Breast epithelium (tissue), 4 donors: ENCODE results near the gene BCL3. TPM values are rescaled to one million over a fixed set of nuclear protein-coding genes. Genes with fewer than 3 reads are reported as not detected.

Source experiments
- DNase-seq, 2 donors: peaks; one replicate each; pipeline ENCODE4 v3.0.0-alpha.2; 2019; ENCODE audit warnings: low spot score in 2 of 2
- H3K27ac ChIP-seq, 2 donors: fragments of 200-600 bp; sonication (generic) in 1 of 2; one replicate each; pipeline ENCODE4 v1.5.1; 2016 to 2019; ENCODE audit warnings: mild to moderate bottlenecking in 1 of 2
- H3K27me3 ChIP-seq, 2 donors: fragments of 200-600 bp; sonication (generic) in 1 of 2; one replicate each; pipeline versions ENCODE4 v1.5.1 to v1.6.0; 2017 to 2019; ENCODE audit warnings: control low read depth in 1 of 2, mild to moderate bottlenecking in 1 of 2
- H3K36me3 ChIP-seq: fragments of 200-600 bp; one replicate; pipeline ENCODE4 v1.5.1; 2019
- H3K4me1 ChIP-seq, 2 donors: fragments of 200-600 bp; sonication (generic); one replicate each; pipeline ENCODE4 v1.5.1; 2016 to 2019; ENCODE audit warnings: control low read depth in 1 of 2
- H3K4me3 ChIP-seq, 3 donors: fragments of 200-600 bp; sonication (generic); 1 replicate in 2 of 3; 2 replicates in 1 of 3; pipeline ENCODE4 v1.5.1; 2016 to 2019; ENCODE audit warnings: mild to moderate bottlenecking in 3 of 3, moderate library complexity in 2 of 3
- H3K9me3 ChIP-seq, 2 donors: fragments of 200-600 bp; sonication (generic) in 1 of 2; one replicate each; pipeline ENCODE4 v1.5.1; 2016 to 2019; ENCODE audit warnings: control low read depth in 1 of 2
- CTCF ChIP-seq, 3 donors: fragments of 450-650 bp; IDR thresholded peaks; one replicate each; pipeline ENCODE4 v1.5.1; 2016 to 2017; ENCODE audit warnings: antibody characterized with exemption in 3 of 3, mild to moderate bottlenecking in 3 of 3, moderate library complexity in 3 of 3
- POLR2A ChIP-seq: fragments of 450-650 bp; IDR thresholded peaks from one replicate; pipeline ENCODE4 v1.6.1; 2016; ENCODE audit warnings: antibody characterized with exemption, mild to moderate bottlenecking, moderate library complexity
- POLR2AphosphoS5 ChIP-seq, 3 donors: sonication (generic); formaldehyde crosslinking; IDR thresholded peaks; one replicate each; pipeline ENCODE4 v1.6.1; 2017; ENCODE audit warnings: antibody characterized with exemption in 3 of 3
- intact Hi-C: fragments of 100-400 bp; cut with DNase I; formaldehyde crosslinking; loops from one replicate; pipeline ENCODE4 v1.15.1; 2023; ENCODE audit warnings: low total_unique reads
- total RNA-seq, 3 donors: library from RNA; depleted of rRNA; stranded (reverse); fragments of >200 nt; gene quantifications; one replicate each; pipeline ENCODE4 v1.1.0, GENCODE V29; 2016

The BCL3 gene
- total RNA-seq: 10 to 100 TPM in 2 of 3 donors, 1 to 10 TPM in 1; 4.3 to 37.6 (median 34.4) TPM

DNA sequence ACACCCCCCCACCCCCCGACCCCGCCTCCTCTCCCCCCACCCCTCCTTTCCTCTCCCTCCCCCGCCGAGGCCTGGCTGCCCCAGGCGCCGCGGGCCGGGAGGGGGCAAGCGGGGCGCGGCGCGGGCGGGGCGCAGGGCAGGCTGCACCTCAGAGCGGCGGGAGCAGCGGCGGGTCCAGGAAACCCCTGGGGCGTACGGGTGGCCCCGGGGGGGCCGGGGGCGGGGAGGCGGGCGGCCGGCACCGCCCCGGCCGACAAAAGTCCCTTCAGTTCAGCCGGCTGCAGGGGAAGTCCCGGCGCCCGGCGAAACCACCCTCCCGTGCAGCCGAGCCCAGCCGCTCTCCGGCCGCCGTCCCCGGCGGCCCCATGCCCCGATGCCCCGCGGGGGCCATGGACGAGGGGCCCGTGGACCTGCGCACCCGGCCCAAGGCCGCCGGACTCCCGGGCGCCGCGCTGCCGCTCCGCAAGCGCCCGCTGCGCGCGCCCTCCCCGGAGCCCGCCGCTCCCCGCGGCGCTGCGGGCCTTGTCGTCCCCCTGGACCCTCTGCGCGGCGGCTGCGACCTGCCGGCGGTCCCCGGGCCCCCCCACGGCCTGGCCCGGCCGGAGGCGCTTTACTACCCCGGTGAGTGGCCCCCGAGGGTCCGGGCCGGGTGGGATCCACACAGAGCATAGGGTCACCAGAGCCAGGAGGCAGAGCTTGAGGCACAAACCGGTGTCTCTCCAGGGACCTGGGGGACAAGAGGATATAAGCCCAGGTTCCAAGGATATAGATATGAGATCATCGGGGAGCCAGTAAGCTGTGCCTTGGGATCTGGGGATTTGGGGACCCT, at the start of gene BCL3:
Gene BCL3, plus strand, starts transcription at position 283 of the 829 bp plus-strand sequence. Its CDS starts 83 bp downstream, at position 366.
- no peaks in the 10 kb centered on the region for H3K36me3 ChIP-seq
- intact Hi-C loops: no loop called here
- peak within 1 kb of the TSS; percentile 91 to 96 for H3K27ac ChIP-seq
- H3K4me3 ChIP-seq: peak within 1 kb of the TSS; percentile 76 to 95 (median 76)
- no peaks in the 10 kb centered on the region for H3K9me3 ChIP-seq
- H3K27me3 ChIP-seq: no peaks in the 10 kb centered on the region
- DNase-seq: peak; percentile 48 to 68
- no peak for TF ChIP-seq POLR2A
- peaks cover 11 to 18% of the 10 kb centered on the region in 2 donors for H3K4me1 ChIP-seq

DNA sequence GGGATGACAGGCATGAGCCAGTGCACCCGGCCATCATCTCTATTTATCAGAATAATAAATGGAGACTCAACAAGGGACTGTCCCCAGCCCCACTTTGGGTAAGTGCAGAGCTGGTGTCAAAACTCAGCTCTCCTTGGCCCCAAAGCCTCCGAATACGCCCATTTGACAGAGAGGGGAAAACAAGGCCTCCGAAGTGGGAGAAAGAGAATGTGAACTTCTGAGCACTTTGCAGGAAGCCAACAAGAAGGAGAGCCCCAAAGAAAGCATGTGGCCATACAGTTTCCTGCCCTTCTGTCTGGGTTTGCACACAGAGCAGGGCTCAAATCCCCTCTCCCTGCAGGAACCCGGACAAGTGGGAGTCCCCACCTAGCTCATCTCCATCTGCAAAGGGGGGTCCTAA, 48.0 kb upstream of the BCL3 start:
- Histone ChIP-seq H3K4me3 (no peak overlapping the region), H3K36me3 (no peaks in the 10 kb centered on the region), H3K27me3 (no peaks in the 10 kb centered on the region), H3K27ac (no peak overlapping the region), H3K4me1 (no peaks in the 10 kb centered on the region), H3K9me3 (no peaks in the 10 kb centered on the region)
- intact Hi-C loops: no loop called here
- TF ChIP-seq POLR2A (no peak), CTCF (IDR thresholded peaks at IDR 0.05) (no peak), POLR2AphosphoS5 (IDR thresholded peaks at IDR 0.05) (no peak)
- DNase-seq: no peak

DNA sequence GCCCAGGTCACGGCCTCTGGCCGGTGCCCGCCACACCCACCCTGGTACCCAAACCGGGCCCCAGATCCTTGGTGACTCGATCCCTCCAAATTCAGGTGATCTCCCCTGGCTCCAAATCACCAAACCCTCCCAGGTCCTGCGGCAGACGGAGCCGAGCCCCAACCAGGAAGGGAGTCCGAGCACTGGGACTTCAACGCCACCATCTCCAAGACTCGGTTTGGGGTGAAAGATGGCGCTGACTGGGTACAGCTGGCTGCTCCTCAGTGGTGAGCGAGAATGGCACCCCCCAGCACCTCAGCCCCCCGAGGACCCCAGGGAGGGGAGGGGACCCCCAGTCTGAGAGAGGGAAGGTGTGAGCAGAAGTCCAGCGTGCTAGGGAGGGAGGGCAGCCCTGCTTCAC, 47.3 kb upstream of the BCL3 start:
- intact Hi-C loops: no loop called here
- TF ChIP-seq CTCF (IDR thresholded peaks at IDR 0.05): no peak
- TF ChIP-seq POLR2AphosphoS5 (IDR thresholded peaks at IDR 0.05): no peak
- TF ChIP-seq POLR2A: no peak
- Histone ChIP-seq H3K27ac (no peak overlapping the region), H3K4me3 (no peak overlapping the region), H3K27me3 (no peaks in the 10 kb centered on the region), H3K4me1 (no peaks in the 10 kb centered on the region), H3K9me3 (no peaks in the 10 kb centered on the region), H3K36me3 (no peaks in the 10 kb centered on the region)
- DNase-seq: no peak

DNA sequence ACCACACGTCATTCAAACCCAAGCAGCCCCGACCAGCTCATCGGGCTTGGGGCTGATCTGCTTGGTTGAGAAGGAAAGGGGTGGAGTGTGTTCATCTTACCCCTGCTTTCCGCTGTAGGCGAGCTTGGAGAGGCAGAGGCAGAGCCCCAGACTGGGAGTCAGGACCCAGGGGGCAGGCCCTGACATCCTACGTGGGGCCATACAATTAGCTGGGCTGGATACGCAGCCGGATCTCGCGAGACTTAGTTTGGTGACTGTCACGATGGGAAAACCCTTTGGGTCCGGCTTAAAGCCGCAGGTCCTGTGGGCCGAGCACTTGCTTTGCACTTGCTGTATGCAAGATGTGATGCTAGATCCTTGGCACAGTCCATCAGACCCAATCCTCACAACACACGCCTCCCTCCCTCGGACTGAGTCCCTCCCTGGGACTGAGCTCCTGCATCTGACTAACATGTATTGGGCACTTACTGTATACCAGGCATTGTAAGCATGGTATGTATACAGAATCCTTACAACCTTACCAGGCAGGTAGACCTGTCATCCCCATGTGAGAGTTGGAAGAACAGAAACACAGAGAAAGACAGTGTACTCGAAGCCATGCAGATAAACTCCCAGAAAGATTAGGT, 45.8 kb upstream of the BCL3 start:
- no peaks in the 10 kb centered on the region for H3K36me3 ChIP-seq
- DNase-seq: no peak
- H3K4me3 ChIP-seq: no peak overlapping the region
- H3K4me1 ChIP-seq: no peaks in the 10 kb centered on the region
- H3K27me3 ChIP-seq: no peaks in the 10 kb centered on the region
- no peak for TF ChIP-seq POLR2AphosphoS5 (IDR thresholded peaks at IDR 0.05)
- TF ChIP-seq POLR2A: no peak
- no peak for TF ChIP-seq CTCF (IDR thresholded peaks at IDR 0.05)
- intact Hi-C loops: no loop called here
- H3K27ac ChIP-seq: no peak overlapping the region
- no peaks in the 10 kb centered on the region for H3K9me3 ChIP-seq

DNA sequence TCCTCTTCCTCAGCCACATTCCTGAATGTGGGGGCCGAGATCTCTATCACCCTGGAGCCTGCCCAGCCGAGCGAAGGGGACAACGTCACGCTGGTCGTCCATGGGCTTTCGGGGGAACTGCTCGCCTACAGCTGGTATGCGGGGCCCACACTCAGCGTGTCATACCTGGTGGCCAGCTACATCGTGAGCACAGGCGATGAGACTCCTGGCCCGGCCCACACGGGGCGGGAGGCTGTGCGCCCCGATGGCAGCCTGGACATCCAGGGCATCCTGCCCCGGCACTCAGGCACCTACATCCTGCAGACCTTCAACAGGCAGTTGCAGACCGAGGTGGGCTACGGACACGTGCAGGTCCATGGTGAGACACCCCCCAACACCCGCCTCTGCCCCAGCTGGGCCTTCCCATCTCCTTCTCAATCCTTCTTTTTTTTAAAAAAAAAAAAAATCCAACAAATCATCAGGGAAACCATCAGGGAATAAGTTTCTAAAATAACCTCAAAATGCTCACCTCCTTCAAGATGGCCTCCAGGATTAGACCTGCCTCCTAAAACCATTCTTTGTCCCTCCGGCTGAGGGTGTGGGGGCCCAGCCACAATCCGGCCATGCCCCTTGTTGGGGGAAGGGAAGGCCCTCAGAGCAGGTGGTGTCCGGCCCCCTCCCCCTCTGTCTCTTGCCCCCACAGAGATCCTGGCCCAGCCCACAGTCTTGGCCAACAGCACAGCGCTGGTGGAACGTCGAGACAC, 45.0 kb upstream of the BCL3 start:
- Histone ChIP-seq H3K27me3 (no peaks in the 10 kb centered on the region), H3K9me3 (no peaks in the 10 kb centered on the region), H3K36me3 (no peaks in the 10 kb centered on the region), H3K4me3 (no peak overlapping the region), H3K27ac (no peak overlapping the region), H3K4me1 (no peaks in the 10 kb centered on the region)
- DNase-seq: no peak
- intact Hi-C loops: no loop called here
- TF ChIP-seq POLR2A: no peak
- TF ChIP-seq CTCF (IDR thresholded peaks at IDR 0.05): no peak
- TF ChIP-seq POLR2AphosphoS5 (IDR thresholded peaks at IDR 0.05): no peak
